ENCODE data around the gene CDHR3. TPM values are rescaled to one million over a fixed set of nuclear protein-coding genes. Genes with fewer than 3 reads are reported as not detected.

The CDHR3 gene
- total RNA-seq, 4 donors from 2014 or later = 5.4 to 7.9 (median 5.9) TPM; not detected in 1

DNA sequence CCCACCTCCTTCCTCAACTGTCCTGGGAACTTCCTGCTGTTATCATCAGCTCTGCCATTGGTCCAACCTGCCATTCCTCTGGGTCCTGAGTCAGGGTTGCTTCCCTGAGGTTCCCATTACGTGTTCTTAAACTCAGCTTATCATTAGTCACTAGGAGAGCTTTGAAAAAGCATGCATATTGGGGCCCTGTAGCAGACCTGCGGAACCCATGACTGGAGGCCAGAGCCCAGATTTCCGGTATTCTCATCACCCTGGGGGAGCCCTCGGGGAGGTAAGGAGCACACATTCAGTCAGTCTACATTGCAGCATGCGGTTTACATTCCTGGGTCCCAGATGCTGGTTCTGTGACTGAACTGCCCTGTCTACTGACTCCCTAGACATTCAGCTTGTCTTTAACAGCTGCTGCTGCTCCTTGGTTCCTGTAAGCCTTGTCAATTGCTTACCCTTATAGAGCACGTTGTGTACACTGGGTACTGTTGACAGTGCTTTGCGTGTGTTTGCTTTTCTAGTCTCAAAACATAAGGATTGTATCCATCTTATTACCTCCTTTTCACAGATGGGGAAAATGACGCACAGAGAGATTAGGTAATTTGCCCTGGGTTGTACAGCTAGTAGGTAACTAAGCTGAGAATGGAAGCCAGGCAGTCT, 12.8 kb downstream of the CDHR3 start:
- no peak for DNase-seq
- H3K27ac ChIP-seq = no peak overlapping the region
- no peaks in the 10 kb centered on the region for H3K9me3 ChIP-seq
- H3K36me3 ChIP-seq = no peaks in the 10 kb centered on the region
- H3K4me3 ChIP-seq = no peak overlapping the region
- no peak for TF ChIP-seq POLR2A (IDR thresholded peaks at IDR 0.05)
- TF ChIP-seq, protein P1, sequence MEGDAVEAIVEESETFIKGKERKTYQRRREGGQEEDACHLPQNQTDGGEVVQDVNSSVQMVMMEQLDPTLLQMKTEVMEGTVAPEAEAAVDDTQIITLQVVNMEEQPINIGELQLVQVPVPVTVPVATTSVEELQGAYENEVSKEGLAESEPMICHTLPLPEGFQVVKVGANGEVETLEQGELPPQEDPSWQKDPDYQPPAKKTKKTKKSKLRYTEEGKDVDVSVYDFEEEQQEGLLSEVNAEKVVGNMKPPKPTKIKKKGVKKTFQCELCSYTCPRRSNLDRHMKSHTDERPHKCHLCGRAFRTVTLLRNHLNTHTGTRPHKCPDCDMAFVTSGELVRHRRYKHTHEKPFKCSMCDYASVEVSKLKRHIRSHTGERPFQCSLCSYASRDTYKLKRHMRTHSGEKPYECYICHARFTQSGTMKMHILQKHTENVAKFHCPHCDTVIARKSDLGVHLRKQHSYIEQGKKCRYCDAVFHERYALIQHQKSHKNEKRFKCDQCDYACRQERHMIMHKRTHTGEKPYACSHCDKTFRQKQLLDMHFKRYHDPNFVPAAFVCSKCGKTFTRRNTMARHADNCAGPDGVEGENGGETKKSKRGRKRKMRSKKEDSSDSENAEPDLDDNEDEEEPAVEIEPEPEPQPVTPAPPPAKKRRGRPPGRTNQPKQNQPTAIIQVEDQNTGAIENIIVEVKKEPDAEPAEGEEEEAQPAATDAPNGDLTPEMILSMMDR (IDR thresholded peaks at IDR 0.05) = no peak
- intact Hi-C loops (cut with DNase I; ENCODE audit: low total_unique reads) = no loop called here
- no peaks in the 10 kb centered on the region for H3K27me3 ChIP-seq
- no peaks in the 10 kb centered on the region for H3K4me1 ChIP-seq

DNA sequence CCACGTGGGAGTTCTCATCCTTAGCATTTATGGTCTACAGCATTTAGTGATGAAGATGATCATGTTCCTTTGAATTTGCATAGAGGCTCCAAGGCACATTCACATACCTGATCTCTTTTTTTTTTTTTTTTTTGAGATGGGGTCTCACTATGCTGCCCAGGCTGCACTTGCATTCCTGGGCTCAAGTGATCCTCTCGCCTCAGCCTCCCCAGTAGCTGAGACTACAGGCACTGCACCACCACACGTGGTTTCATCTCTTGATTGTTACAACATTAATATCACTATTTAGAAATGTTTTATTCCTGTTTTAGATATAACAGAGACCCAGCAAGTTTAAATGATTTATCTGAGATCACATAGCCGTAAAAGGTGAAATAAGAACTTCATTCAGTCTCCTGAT, 13.8 kb downstream of the CDHR3 start:
- no peaks in the 10 kb centered on the region for H3K9me3 ChIP-seq
- H3K4me1 ChIP-seq = no peaks in the 10 kb centered on the region
- H3K27ac ChIP-seq = no peak overlapping the region
- no peak for DNase-seq
- H3K36me3 ChIP-seq = no peaks in the 10 kb centered on the region
- intact Hi-C loops (cut with DNase I; ENCODE audit: low total_unique reads) = no loop called here
- no peaks in the 10 kb centered on the region for H3K27me3 ChIP-seq
- TF ChIP-seq, protein P1 (IDR thresholded peaks at IDR 0.05) = no peak
- TF ChIP-seq POLR2A (IDR thresholded peaks at IDR 0.05) = no peak
- no peak overlapping the region for H3K4me3 ChIP-seq

DNA sequence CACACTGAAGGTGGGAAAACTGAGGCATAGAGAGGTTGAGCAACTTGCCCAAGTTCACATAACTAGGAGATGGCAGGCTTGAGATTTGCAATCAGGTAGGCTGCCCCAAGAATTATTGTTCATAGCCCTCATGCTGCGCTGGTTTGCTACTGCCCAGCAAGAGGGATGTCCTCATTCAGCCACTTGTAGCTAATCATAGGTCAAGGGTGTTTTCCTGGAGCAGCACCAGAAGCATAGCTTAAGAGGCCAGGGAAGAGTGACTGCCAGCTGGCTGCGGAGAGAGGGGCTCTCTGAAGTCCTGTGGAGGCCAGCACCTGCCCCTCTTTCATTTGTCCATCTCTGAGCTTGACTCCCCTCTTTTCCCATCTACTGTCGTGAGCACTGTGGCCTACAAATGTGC, 15.0 kb downstream of the CDHR3 start:
- Histone ChIP-seq H3K27ac (no peak overlapping the region), H3K36me3 (no peaks in the 10 kb centered on the region), H3K4me1 (no peaks in the 10 kb centered on the region), H3K27me3 (no peaks in the 10 kb centered on the region), H3K4me3 (no peak overlapping the region), H3K9me3 (no peaks in the 10 kb centered on the region)
- intact Hi-C loops (cut with DNase I; ENCODE audit: low total_unique reads) = no loop called here
- DNase-seq = no peak
- no peak for TF ChIP-seq POLR2A (IDR thresholded peaks at IDR 0.05)
- TF ChIP-seq, protein P1 (IDR thresholded peaks at IDR 0.05) = no peak

DNA sequence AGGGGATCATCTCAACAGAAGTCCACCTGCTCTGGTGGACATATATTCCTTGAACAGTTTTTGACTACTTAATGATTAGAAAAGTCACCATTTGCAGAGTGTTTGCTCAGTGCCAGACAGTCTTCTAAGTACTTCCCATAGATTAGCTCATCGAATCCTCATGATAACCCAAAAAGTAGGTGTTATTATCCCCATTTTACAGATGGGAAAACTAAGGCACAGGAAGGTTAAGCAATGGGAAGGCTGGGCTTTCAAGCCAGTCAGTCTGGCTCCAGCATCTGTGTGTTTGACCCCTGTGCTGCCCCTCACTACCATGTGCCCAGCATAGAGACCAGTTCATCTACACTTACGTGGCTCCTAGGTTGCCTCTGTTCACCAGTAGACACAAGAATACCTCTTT, 15.9 kb downstream of the CDHR3 start:
- Histone ChIP-seq H3K27ac (no peak overlapping the region), H3K9me3 (no peaks in the 10 kb centered on the region), H3K4me3 (no peak overlapping the region), H3K27me3 (no peaks in the 10 kb centered on the region), H3K4me1 (no peaks in the 10 kb centered on the region), H3K36me3 (no peaks in the 10 kb centered on the region)
- TF ChIP-seq, protein P1 (IDR thresholded peaks at IDR 0.05) = no peak
- no peak for TF ChIP-seq POLR2A (IDR thresholded peaks at IDR 0.05)
- no peak for DNase-seq
- intact Hi-C loops (cut with DNase I; ENCODE audit: low total_unique reads) = no loop called here

DNA sequence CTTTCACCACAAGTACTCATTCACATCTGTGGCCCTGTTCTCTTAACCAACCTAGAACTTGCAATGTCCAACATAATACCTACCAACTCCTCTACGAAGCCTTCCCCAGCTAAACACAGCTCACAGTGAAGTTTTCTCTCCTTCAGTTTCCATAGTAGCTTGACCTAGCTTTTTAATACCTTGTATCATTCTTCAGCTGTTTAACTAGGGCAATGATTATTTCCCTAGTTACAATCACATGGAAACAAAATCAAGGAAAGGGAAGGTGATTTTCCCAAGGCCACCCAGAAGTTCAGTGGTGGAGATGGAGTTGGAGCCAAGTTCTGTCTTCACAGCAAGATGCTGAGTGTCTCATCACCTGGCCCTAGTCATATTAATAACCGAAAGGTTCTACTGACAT, 16.3 kb downstream of the CDHR3 start:
- H3K9me3 ChIP-seq = no peaks in the 10 kb centered on the region
- no peak for DNase-seq
- no peaks in the 10 kb centered on the region for H3K36me3 ChIP-seq
- TF ChIP-seq, protein P1 (IDR thresholded peaks at IDR 0.05) = no peak
- no peak for TF ChIP-seq POLR2A (IDR thresholded peaks at IDR 0.05)
- no peaks in the 10 kb centered on the region for H3K4me1 ChIP-seq
- no peak overlapping the region for H3K27ac ChIP-seq
- no peaks in the 10 kb centered on the region for H3K27me3 ChIP-seq
- intact Hi-C loops (cut with DNase I; ENCODE audit: low total_unique reads) = no loop called here
- H3K4me3 ChIP-seq = no peak overlapping the region
